ENCODE results near the gene HMOX1.

HMOX1 gene

GRCh38 chr22:35409783-35410662 lies 29.1 kb downstream of the HMOX1 start:
- peak overlapping the region; percentile 82 for H3K27ac ChIP-seq (ENCODE audit: low read depth, low read length)
- 0 out of 2 replicates have a peak, but pooled peaks cover 7% of the 10 kb centered on the region for H4K20me1 ChIP-seq (ENCODE audit: control insufficient read depth, insufficient read depth, low read depth, low read length)
- TF ChIP-seq EZH2phosphoT487 (IDR thresholded peaks at IDR 0.05; ENCODE audit: borderline replicate concordance, low read length) = no peak
- peaks cover 97% of the 10 kb centered on the region for H3K36me3 ChIP-seq (ENCODE audit: control insufficient read depth, low read length)
- peaks cover 57% of the 10 kb centered on the region for H3K4me1 ChIP-seq (ENCODE audit: control insufficient read depth, low read length)
- H3K4me3 ChIP-seq (ENCODE audit: low read length) = peak overlapping the region; percentile 49
- no peaks in the 10 kb centered on the region for H3K9me2 ChIP-seq (replicated peaks; ENCODE audit: control insufficient read depth, low read length)
- H3K4me2 ChIP-seq (ENCODE audit: low read length) = peak overlapping the region; percentile 66
- peaks cover 33% of the 10 kb centered on the region for H3F3A ChIP-seq (ENCODE audit: control insufficient read depth, insufficient read depth)
- H3K79me2 ChIP-seq (ENCODE audit: control insufficient read depth, low read length) = peaks cover 27% of the 10 kb centered on the region
- H3K9me3 ChIP-seq (ENCODE audit: control insufficient read depth, insufficient read depth, low read length) = no peaks in the 10 kb centered on the region
- no peaks in the 10 kb centered on the region for H3K27me3 ChIP-seq (ENCODE audit: control insufficient read depth, low read length)

DNA sequence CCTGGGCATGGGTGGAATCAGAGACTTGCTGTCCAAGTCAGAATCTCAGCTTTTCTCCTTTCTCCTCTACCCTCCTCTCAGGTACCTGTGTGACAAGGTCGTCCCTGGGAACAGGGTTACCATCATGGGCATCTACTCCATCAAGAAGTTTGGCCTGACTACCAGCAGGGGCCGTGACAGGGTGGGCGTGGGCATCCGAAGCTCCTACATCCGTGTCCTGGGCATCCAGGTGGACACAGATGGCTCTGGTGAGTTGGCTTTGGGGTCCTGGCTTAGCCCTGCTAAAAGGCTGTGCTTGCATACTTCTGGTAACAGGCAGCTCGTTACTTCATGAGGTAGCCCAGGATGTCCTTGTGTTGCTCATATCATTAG lies 29.8 kb downstream of the HMOX1 start:
- no peaks in the 10 kb centered on the region for H3K9me3 ChIP-seq (ENCODE audit: control insufficient read depth, insufficient read depth, low read length)
- H3K27me3 ChIP-seq (ENCODE audit: control insufficient read depth, low read length) = no peaks in the 10 kb centered on the region
- no peaks in the 10 kb centered on the region for H3K9me2 ChIP-seq (replicated peaks; ENCODE audit: control insufficient read depth, low read length)
- peaks cover 33% of the 10 kb centered on the region for H3F3A ChIP-seq (ENCODE audit: control insufficient read depth, insufficient read depth)
- H3K4me1 ChIP-seq (ENCODE audit: control insufficient read depth, low read length) = peaks cover 57% of the 10 kb centered on the region
- peak overlapping the region; percentile 82 for H3K27ac ChIP-seq (ENCODE audit: low read depth, low read length)
- peaks cover 97% of the 10 kb centered on the region for H3K36me3 ChIP-seq (ENCODE audit: control insufficient read depth, low read length)
- H3K79me2 ChIP-seq (ENCODE audit: control insufficient read depth, low read length) = peaks cover 30% of the 10 kb centered on the region
- peak overlapping the region; percentile 66 for H3K4me2 ChIP-seq (ENCODE audit: low read length)
- H3K4me3 ChIP-seq (ENCODE audit: low read length) = peak overlapping the region; percentile 49
- TF ChIP-seq CTCF (IDR thresholded peaks at IDR 0.05; ENCODE audit: low read depth, low read length, poor library complexity, severe bottlenecking) = no peak
- no peak for TF ChIP-seq EZH2phosphoT487 (IDR thresholded peaks at IDR 0.05; ENCODE audit: borderline replicate concordance, low read length)
- 0 out of 2 replicates have a peak, but pooled peaks cover 7% of the 10 kb centered on the region for H4K20me1 ChIP-seq (ENCODE audit: control insufficient read depth, insufficient read depth, low read depth, low read length)

- Histone ChIP-seq H3K9me2 (replicated peaks; ENCODE audit: control insufficient read depth, low read length) (no peaks in the 10 kb centered on the region), H3K4me2 (ENCODE audit: low read length) (peak overlapping the region; percentile 66), H3K27ac (ENCODE audit: low read depth, low read length) (peak overlapping the region; percentile 82), H3K4me3 (ENCODE audit: low read length) (peak overlapping the region; percentile 49), H3K4me1 (ENCODE audit: control insufficient read depth, low read length) (peaks cover 56% of the 10 kb centered on the region), H3K36me3 (ENCODE audit: control insufficient read depth, low read length) (peaks cover 97% of the 10 kb centered on the region), H3K9me3 (ENCODE audit: control insufficient read depth, insufficient read depth, low read length) (no peaks in the 10 kb centered on the region), H4K20me1 (ENCODE audit: control insufficient read depth, insufficient read depth, low read depth, low read length) (0 out of 2 replicates have a peak, but pooled peaks cover 7% of the 10 kb centered on the region), H3F3A (ENCODE audit: control insufficient read depth, insufficient read depth) (peaks cover 33% of the 10 kb centered on the region), H3K27me3 (ENCODE audit: control insufficient read depth, low read length) (no peaks in the 10 kb centered on the region), H3K79me2 (ENCODE audit: control insufficient read depth, low read length) (peaks cover 31% of the 10 kb centered on the region)
- peak; percentile 62 for TF ChIP-seq CTCF (IDR thresholded peaks at IDR 0.05; ENCODE audit: low read depth, low read length, poor library complexity, severe bottlenecking)
- no peak for TF ChIP-seq EZH2phosphoT487 (IDR thresholded peaks at IDR 0.05; ENCODE audit: borderline replicate concordance, low read length)
Measured at GRCh38 chr22:35411102-35411501, 30.2 kb downstream of the HMOX1 start.

GRCh38 chr22:35413624-35414023 lies 32.7 kb downstream of the HMOX1 start:
- H3K27me3 ChIP-seq (ENCODE audit: control insufficient read depth, low read length) = no peaks in the 10 kb centered on the region
- peaks cover 19% of the 10 kb centered on the region for H3F3A ChIP-seq (ENCODE audit: control insufficient read depth, insufficient read depth)
- peaks cover 34% of the 10 kb centered on the region for H3K79me2 ChIP-seq (ENCODE audit: control insufficient read depth, low read length)
- H3K36me3 ChIP-seq (ENCODE audit: control insufficient read depth, low read length) = peaks cover 93% of the 10 kb centered on the region
- no peak overlapping the region for H3K4me3 ChIP-seq (ENCODE audit: low read length)
- H3K4me1 ChIP-seq (ENCODE audit: control insufficient read depth, low read length) = peaks cover 32% of the 10 kb centered on the region
- H3K9me2 ChIP-seq (replicated peaks; ENCODE audit: control insufficient read depth, low read length) = no peaks in the 10 kb centered on the region
- no peaks in the 10 kb centered on the region for H3K9me3 ChIP-seq (ENCODE audit: control insufficient read depth, insufficient read depth, low read length)
- H3K27ac ChIP-seq (ENCODE audit: low read depth, low read length) = no peak overlapping the region
- TF ChIP-seq EZH2phosphoT487 (IDR thresholded peaks at IDR 0.05; ENCODE audit: borderline replicate concordance, low read length) = no peak
- TF ChIP-seq CTCF (IDR thresholded peaks at IDR 0.05; ENCODE audit: low read depth, low read length, poor library complexity, severe bottlenecking) = no peak
- 0 out of 2 replicates have a peak, but pooled peaks cover 7% of the 10 kb centered on the region for H4K20me1 ChIP-seq (ENCODE audit: control insufficient read depth, insufficient read depth, low read depth, low read length)
- no peak overlapping the region for H3K4me2 ChIP-seq (ENCODE audit: low read length)

All from DOHH2 (cell line).